Esophagus (tissue), 2 donors: ENCODE results near the gene STEAP2. TPM values are rescaled to one million over a fixed set of nuclear protein-coding genes. Genes with fewer than 3 reads are reported as not detected.

Source experiments
- H3K27ac ChIP-seq, 2 donors: one replicate each; pipeline ENCODE4 v1.5.1; 2013; ENCODE audit warnings: low read depth in 2 of 2, mild to moderate bottlenecking in 2 of 2, inconsistent platforms in 1 of 2, low read length in 1 of 2, moderate library complexity in 1 of 2
- H3K27me3 ChIP-seq, 2 donors: one replicate each; pipeline ENCODE4 v1.6.1; 2013; ENCODE audit warnings: low read length in 2 of 2, control low read depth in 1 of 2, mild to moderate bottlenecking in 1 of 2; ENCODE audit not compliant: insufficient read depth in 2 of 2, control insufficient read depth in 1 of 2
- H3K36me3 ChIP-seq, 2 donors: one replicate each; pipeline ENCODE4 v1.6.1; 2013; ENCODE audit warnings: low read length in 1 of 2; ENCODE audit not compliant: control insufficient read depth in 2 of 2, insufficient read depth in 2 of 2
- H3K4me1 ChIP-seq, 2 donors: one replicate each; pipeline ENCODE4 v1.6.1; 2013; ENCODE audit warnings: low read length in 1 of 2; ENCODE audit not compliant: control insufficient read depth in 2 of 2, insufficient read depth in 2 of 2
- H3K4me3 ChIP-seq, 2 donors: one replicate each; pipeline ENCODE4 v1.5.1; 2013; ENCODE audit warnings: low read length in 2 of 2, mild to moderate bottlenecking in 2 of 2, low read depth in 1 of 2, moderate library complexity in 1 of 2
- H3K9me3 ChIP-seq, 2 donors: one replicate each; pipeline ENCODE4 v1.6.1; 2013; ENCODE audit warnings: mild to moderate bottlenecking in 2 of 2, low read depth in 1 of 2, low read length in 1 of 2, moderate library complexity in 1 of 2; ENCODE audit not compliant: control insufficient read depth in 2 of 2, insufficient read depth in 1 of 2
- WGBS, 2 donors: extraction: QIAGEN DNeasy Blood & Tissue Kit; methylation state at CpG; one replicate each; pipeline ENCODE4 v1.1.7; 2013; 5-methylcytosine and 5-hydroxymethylcytosine counted together
- polyA plus RNA-seq, 2 donors: library from polyadenylated mRNA; stranded (reverse); fragments of 200-250 nt; gene quantifications; one replicate each; pipeline ENCODE4 v1.2.3, GENCODE V29; 2013
- donor health status: healthy with polysubstance abuse.
- donor health status: Bipolar disorder and iron deficiency.

The STEAP2 gene
- polyA plus RNA-seq, 2 donors, result 2.1 to 2.6 TPM

- no peak overlapping the region for H3K4me3 ChIP-seq
- H3K27ac ChIP-seq, result no peak overlapping the region
- no peaks in the 10 kb centered on the region for H3K36me3 ChIP-seq
- H3K27me3 ChIP-seq, result no peaks in the 10 kb centered on the region
- no peaks in the 10 kb centered on the region for H3K4me1 ChIP-seq
- H3K9me3 ChIP-seq, result peaks cover 0 to 3% of the 10 kb centered on the region in 2 donors
Measured at GRCh38 chr7:90190995-90191394, 20.5 kb upstream of the STEAP2 start.

DNA sequence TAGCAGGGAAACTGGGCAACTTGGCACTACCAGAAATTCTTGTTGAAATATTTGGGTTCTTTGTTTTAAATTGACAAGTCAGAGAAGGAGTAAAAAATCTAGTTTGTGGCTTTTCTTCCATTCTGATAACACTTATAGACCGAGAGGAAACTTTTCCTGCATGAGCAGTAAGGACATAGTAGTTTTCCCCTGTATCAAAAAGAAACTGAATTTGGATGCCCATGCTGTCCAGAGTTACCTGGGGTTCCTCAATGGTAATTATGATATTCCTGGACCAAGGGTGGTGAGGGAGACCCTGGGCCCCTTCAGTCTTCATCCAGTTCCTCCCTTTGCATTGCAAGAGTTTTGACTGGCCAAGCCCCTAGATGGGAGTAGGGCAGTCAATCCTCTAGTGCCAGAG, 19.9 kb upstream of the STEAP2 start:
- H3K27me3 ChIP-seq, result no peaks in the 10 kb centered on the region
- H3K36me3 ChIP-seq, result no peaks in the 10 kb centered on the region
- peaks cover 0 to 3% of the 10 kb centered on the region in 2 donors for H3K9me3 ChIP-seq
- H3K4me3 ChIP-seq, result no peak overlapping the region
- no peak overlapping the region for H3K27ac ChIP-seq
- WGBS, 2 donors, result 63 to 86% methylated on average over 1 of the region's 1 CpG
- H3K4me1 ChIP-seq, result no peaks in the 10 kb centered on the region

DNA sequence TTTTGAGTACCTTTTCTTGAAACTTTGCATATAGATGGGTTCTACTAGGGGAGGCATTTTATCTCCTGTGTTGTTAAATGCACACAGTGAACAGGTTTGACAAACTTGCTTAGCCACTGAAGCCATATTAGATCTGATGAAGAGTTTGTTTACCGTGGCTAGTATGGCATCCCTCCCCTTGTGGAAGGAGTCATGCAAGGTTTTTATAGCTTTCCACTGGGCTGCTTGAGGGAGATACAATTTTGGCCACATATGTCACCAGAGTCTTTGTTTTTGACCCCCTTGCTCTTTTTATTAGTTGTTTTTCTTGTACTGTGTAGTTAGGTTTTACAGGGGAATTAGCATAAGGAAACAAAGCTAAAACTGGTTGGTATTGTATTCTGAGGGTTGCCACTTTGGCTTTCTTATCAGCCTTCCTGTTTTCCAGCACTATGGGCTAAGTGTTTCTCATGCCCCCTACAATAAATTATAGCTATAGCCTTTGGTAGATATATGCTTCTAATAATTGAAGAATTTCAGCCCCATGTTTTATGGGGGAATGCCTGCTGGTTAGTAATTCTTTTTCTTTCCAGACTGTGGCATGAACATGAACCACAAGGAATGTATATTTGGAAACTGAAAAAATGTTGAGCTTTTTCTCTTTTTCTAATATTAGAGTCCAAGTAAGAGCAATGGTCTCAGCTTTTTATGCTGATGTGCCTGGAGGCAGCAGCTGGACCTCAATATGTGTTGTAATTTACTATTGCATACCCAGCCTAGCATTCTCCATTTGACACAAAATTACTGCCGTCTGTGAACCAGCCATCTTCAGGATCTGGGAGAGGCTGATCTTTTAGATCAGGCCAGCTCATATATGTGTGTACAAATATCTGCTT, 18.4 kb upstream of the STEAP2 start:
- 51 to 79% methylated on average over 2 of the region's 2 CpGs for WGBS, 2 donors
- H3K27me3 ChIP-seq, result no peaks in the 10 kb centered on the region
- H3K4me1 ChIP-seq, result no peaks in the 10 kb centered on the region
- no peaks in the 10 kb centered on the region for H3K36me3 ChIP-seq
- H3K9me3 ChIP-seq, result peaks cover 0 to 3% of the 10 kb centered on the region in 2 donors
- H3K27ac ChIP-seq, result no peak overlapping the region
- no peak overlapping the region for H3K4me3 ChIP-seq

DNA sequence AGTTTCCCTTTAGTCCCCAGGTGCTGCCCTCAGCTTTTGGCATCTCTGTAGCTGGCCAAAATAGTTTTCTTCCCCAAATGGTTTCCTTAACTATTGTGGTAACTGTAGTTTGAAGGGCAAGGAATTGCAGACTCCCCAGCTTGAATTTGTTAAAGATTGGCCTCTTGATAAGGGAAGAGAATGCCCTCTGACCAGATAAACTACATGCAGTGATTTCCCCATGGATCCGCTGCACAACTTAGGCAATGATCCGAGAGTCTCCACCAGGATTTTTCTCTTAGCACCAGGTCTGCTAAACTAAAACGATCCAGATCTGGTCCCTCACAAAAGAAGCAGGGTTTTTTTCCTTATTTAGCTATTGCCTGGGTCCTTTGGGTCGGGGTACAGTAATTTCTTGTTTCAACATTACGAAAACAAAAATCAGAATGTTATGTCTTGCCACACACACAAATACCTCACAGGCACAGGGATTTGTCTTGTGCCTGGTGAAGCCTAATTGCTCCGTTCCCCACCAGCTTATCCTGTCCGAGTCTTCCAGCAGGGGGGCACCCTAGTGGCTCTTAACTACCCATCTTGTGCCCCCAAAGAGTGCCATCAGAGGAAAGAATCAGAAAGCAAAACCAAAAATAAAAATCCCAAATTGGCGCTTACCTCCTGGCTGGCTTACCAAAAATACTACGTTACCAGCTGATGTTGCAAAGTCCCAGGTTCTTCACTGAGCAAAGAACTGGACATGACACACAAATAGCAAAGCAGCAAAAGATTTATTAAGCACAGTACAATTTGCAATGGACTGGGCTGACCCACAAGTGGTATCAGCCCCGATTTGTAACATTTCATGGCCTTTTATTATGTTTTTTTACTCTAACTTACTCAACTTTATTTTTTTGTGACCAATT, 16.4 kb upstream of the STEAP2 start:
- H3K4me1 ChIP-seq, result no peaks in the 10 kb centered on the region
- no peaks in the 10 kb centered on the region for H3K36me3 ChIP-seq
- no peak overlapping the region for H3K4me3 ChIP-seq
- H3K9me3 ChIP-seq, result peaks cover 0 to 3% of the 10 kb centered on the region in 2 donors
- H3K27me3 ChIP-seq, result no peaks in the 10 kb centered on the region
- WGBS, 2 donors, result 76 to 84% methylated on average over 10 of the region's 10 CpGs
- no peak overlapping the region for H3K27ac ChIP-seq

DNA sequence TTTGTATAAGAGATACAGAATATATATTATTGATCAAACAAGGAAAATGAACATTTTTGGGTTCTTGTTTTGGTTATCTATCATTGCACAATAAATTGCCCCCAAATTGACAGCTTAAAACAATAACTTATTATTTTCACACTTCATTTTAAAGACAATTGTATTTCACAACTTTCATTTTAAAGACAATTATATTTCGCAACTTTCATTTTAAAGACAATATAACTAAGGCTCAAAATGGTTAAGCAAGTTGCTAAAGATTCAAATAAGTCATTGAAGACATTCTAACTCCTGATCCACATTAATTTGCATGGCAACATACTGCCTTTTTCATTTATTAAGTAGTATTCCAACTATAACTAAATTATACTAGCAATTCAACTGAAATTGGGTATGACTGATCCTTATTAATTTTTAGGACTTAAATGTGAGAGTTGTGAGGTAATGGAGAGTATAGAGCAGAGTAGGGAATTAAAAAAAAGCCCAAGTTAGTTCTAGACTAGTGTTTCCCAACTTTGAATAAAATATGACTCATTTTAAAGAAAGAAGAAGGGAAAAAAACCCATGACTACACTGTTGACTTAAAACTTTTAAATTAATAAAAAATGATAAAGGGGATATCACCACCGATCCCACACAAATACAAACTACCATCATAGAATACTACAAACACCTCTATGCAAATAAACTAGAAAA, 9.9 kb upstream of the STEAP2 start:
- no peaks in the 10 kb centered on the region for H3K4me1 ChIP-seq
- H3K4me3 ChIP-seq, result no peak overlapping the region
- no peaks in the 10 kb centered on the region for H3K36me3 ChIP-seq
- 93 to 94% methylated on average over 2 of the region's 2 CpGs for WGBS, 2 donors
- no peaks in the 10 kb centered on the region for H3K9me3 ChIP-seq
- no peaks in the 10 kb centered on the region for H3K27me3 ChIP-seq
- no peak overlapping the region for H3K27ac ChIP-seq

- no peak overlapping the region for H3K27ac ChIP-seq
- H3K9me3 ChIP-seq, result no peaks in the 10 kb centered on the region
- H3K36me3 ChIP-seq, result no peaks in the 10 kb centered on the region
- no peaks in the 10 kb centered on the region for H3K27me3 ChIP-seq
- H3K4me1 ChIP-seq, result no peaks in the 10 kb centered on the region
- WGBS, 2 donors, result 87% methylated on average over 1 of the region's 1 CpG
- no peak overlapping the region for H3K4me3 ChIP-seq
Measured at GRCh38 chr7:90207956-90208355, 3.6 kb upstream of the STEAP2 start.

DNA sequence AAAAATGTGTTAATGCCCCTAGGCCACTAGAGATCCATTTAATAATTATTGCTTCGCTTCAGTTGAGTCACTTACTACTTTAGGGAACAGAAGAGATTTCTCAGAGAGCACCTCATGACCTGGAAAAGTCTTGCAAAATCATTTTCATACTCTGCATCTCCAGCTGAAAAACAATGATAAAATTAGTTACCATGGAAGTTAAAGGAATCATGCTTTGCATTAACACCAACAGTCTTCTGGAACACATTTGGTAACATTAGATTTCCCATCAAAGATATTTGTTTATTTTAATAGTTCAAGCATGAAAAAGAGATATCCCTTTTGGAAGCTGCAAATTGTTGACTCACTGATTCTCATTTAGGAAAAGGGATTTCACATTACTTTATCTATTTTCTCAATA, 1.8 kb upstream of the STEAP2 start:
- no peak overlapping the region for H3K27ac ChIP-seq
- WGBS, 2 donors, result 38 to 54% methylated on average over 1 of the region's 1 CpG
- H3K36me3 ChIP-seq, result no peaks in the 10 kb centered on the region
- no peaks in the 10 kb centered on the region for H3K27me3 ChIP-seq
- H3K4me1 ChIP-seq, result no peaks in the 10 kb centered on the region
- H3K4me3 ChIP-seq, result no peak overlapping the region
- no peaks in the 10 kb centered on the region for H3K9me3 ChIP-seq

DNA sequence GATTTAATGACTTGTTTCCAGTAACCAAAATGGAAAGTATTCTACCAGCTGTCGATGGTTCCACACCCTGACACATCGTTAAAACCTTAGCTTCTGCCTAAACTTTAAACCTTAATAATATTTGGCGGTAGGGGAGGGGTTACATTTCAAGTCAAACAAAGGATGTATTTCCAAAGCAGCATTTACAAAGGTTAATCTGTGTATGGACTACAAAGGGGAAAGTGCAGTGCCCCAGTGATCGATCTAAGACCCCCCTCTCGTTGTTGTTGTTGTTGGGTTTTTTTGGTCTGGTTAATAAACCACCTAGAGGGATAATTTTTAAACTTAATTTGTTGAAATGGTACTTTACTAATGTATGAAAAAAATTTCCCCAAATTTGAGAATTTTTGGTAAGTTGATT, 1.1 kb upstream of the STEAP2 start:
- Histone ChIP-seq H3K4me1 (no peaks in the 10 kb centered on the region), H3K27ac (no peak overlapping the region), H3K9me3 (no peaks in the 10 kb centered on the region), H3K27me3 (no peaks in the 10 kb centered on the region), H3K4me3 (no peak overlapping the region), H3K36me3 (no peaks in the 10 kb centered on the region)
- WGBS, 2 donors, result 70 to 76% methylated on average over 5 of the region's 5 CpGs

DNA sequence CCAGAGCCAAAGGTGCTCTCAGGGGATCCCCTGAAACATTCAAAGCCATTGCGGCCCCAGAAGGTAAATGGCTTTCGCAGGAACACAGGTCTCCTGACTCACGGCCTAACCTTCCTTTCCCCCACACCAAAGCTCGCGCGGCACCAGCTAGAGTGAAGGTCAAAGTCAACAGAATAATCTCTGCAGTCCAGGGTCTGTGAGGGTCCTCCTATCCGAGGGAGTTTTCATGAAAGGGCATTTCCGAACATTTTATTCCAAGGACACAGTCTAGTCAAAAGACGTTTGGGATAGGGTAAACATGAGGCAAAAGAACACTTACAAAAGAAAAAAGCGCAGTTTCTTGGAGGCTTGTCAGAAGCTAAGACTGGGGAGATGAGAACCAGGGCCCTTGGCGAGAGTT, 559 bp upstream of the STEAP2 start:
- no peaks in the 10 kb centered on the region for H3K4me1 ChIP-seq
- WGBS, 2 donors, result 22 to 27% methylated on average over 11 of the region's 11 CpGs
- H3K27ac ChIP-seq, result peak overlapping the region; percentile 83 to 90
- H3K4me3 ChIP-seq, result peak overlapping the region; percentile 61 to 86
- no peaks in the 10 kb centered on the region for H3K36me3 ChIP-seq
- no peaks in the 10 kb centered on the region for H3K9me3 ChIP-seq
- H3K27me3 ChIP-seq, result no peaks in the 10 kb centered on the region
